Measurements from ENCODE around the gene LRRC73. TPM values are rescaled to one million over a fixed set of nuclear protein-coding genes. Genes with fewer than 3 reads are reported as not detected.

The LRRC73 gene
- total and polyA plus RNA-seq, 2 of the 8 experiments (the other 6 are each of a cell fraction or from before 2014, with no cell fraction given) = 0.24 to 0.26 TPM

DNA sequence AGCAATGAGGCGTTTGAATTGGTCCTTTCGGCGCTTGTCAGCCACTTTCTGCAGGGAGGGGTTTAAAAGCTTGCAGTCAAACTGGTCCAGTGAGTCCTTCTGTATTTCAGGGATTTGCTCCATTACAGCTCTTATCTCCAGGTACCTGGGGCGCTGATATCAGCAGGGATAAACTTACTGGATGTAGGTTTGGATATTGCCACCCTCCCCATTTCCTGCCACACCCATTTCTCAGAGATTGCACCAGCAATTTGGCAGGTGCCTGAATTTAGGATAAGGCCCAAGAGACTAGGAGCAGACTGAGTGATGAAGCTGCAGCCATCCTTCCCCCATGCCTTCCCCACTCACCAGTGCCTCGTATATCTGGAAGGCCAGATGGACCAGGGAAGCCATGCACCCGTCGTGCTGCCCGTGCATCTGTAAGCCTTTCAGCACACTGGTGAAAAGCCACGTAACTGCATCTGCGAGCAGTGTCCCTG, 14.4 kb upstream of the LRRC73 start:
- Histone ChIP-seq H3K4me3 (ENCODE audit: extremely low read depth in 1 of 4, insufficient read depth in 2 of 4, low read depth in 3 of 4, low read length in 4 of 4) (no peak overlapping the region), H3K4me2 (ENCODE audit: insufficient read depth in 1 of 2, low read depth in 2 of 2, low read length in 2 of 2) (no peak overlapping the region), H3K79me1 (ENCODE audit: low read depth, low read length) (no peaks in the 10 kb centered on the region), H4K8ac (ENCODE audit: extremely low read depth, insufficient read depth, low read length) (no peak overlapping the region), H4K91ac (replicated peaks; ENCODE audit: insufficient read length, low read length) (no peak overlapping the region), H3K4ac (replicated peaks; ENCODE audit: insufficient read length, low read depth, low read length) (no peak overlapping the region), H2BK12ac (ENCODE audit: low read depth, low read length) (no peak overlapping the region), H3K4me1 (replicated peaks in 1 of 4; ENCODE audit: control insufficient read depth in 3 of 4, insufficient read depth in 4 of 4, low read length in 3 of 4) (no peaks in the 10 kb centered on the region), H3K56ac (replicated peaks; ENCODE audit: insufficient read length, low read depth, low read length) (no peak overlapping the region), H3K18ac (ENCODE audit: extremely low read depth, low read length) (no peak overlapping the region), H2BK15ac (ENCODE audit: low read length) (no peak overlapping the region), H2BK120ac (replicated peaks; ENCODE audit: low read depth, low read length) (no peak overlapping the region), H3K23me2 (ENCODE audit: low read depth, low read length) (no peaks in the 10 kb centered on the region), H4K5ac (ENCODE audit: insufficient read length, low read depth, low read length) (no peak overlapping the region), H2AFZ (ENCODE audit: low read length) (no peak overlapping the region), H4K20me1 (replicated peaks in 1 of 2; ENCODE audit: control insufficient read depth in 1 of 2, insufficient read depth in 2 of 2, low read length in 2 of 2) (peaks cover 6 to 7% of the 10 kb centered on the region in 2 experiments), H3K27ac (ENCODE audit: low read depth, low read length) (no peak overlapping the region), H2AK5ac (ENCODE audit: low read depth, low read length) (no peak overlapping the region), H3K36me3 (ENCODE audit: control insufficient read depth in 2 of 4, insufficient read depth in 4 of 4, low read length in 3 of 4) (peaks cover 66 to 98% (median 94%) of the 10 kb centered on the region in 4 experiments), H2BK20ac (ENCODE audit: low read length) (no peak overlapping the region), H3K9me3 (ENCODE audit: insufficient read depth in 2 of 2, low read depth in 1 of 2, low read length in 1 of 2) (no peaks in the 10 kb centered on the region), H3K9ac (replicated peaks in 1 of 4; ENCODE audit: extremely low read depth in 1 of 4, low read depth in 3 of 4, low read length in 3 of 4) (no peak overlapping the region), H3K23ac (ENCODE audit: insufficient read length) (no peak overlapping the region), H2BK5ac (ENCODE audit: low read depth, low read length) (no peak overlapping the region), H3K14ac (ENCODE audit: insufficient read length) (no peak overlapping the region), H3K27me3 (replicated peaks in 1 of 4; ENCODE audit: control insufficient read depth in 3 of 4, extremely low read depth in 1 of 4, insufficient read depth in 3 of 4, low read length in 3 of 4) (no peaks in the 10 kb centered on the region), H3K79me2 (ENCODE audit: control insufficient read depth in 1 of 2, insufficient read depth in 2 of 2, low read length in 2 of 2) (no peaks in the 10 kb centered on the region)
- no peak for DNase-seq (ENCODE audit: low read depth in 1 of 2, low spot score in 2 of 2)
- WGBS, 2 experiments (ENCODE audit: extremely low coverage in 1 of 2, insufficient coverage in 1 of 2, insufficient read length in 1 of 2, insufficient replicate concordance in 2 of 2, low coverage in 1 of 2, low lambda C conversion rate in 2 of 2, missing lambda C conversion rate in 1 of 2) = 89% methylated on average over 10 of the region's 10 CpGs; no CpG with 5 or more reads in 1 of the 2 experiments
- POLR2A ChIA-PET (ENCODE audit: partially characterized antibody) = interaction anchor here (0.6 to 12.4 kb wide), 8 partner anchors 7 to 723 kb away, joined by 3 to 147 read pairs (median 4); partner anchors contain the start of genes LRRC73, POLH, POLR1C and XPO5
- CTCF ChIA-PET (ENCODE audit: partially characterized antibody) = interaction anchor here (0.6 to 0.9 kb wide), 3 partner anchors 17 to 41 kb away, joined by 3 to 6 read pairs (median 3); no protein-coding TSS in a partner anchor
- no peak for FAIRE-seq
- no peak for TF ChIP-seq CHD1 (IDR thresholded peaks at IDR 0.05; ENCODE audit: low read depth, low read length)
- TF ChIP-seq SAP30 (IDR thresholded peaks at IDR 0.05; ENCODE audit: insufficient read depth, insufficient replicate concordance, low read length) = no peak
- TF ChIP-seq TAF1 (IDR thresholded peaks at IDR 0.05; ENCODE audit: low read depth, low read length) = no peak
- no peak for TF ChIP-seq TEAD4 (IDR thresholded peaks at IDR 0.05; ENCODE audit: low read depth, low read length)
- TF ChIP-seq POU5F1 (IDR thresholded peaks at IDR 0.05; ENCODE audit: low read depth, low read length) = no peak
- TF ChIP-seq CHD2 (IDR thresholded peaks at IDR 0.05; ENCODE audit: low read length) = no peak
- no peak for TF ChIP-seq CEBPB (IDR thresholded peaks at IDR 0.05; ENCODE audit: low read depth, low read length)
- TF ChIP-seq KDM5A (IDR thresholded peaks at IDR 0.05; ENCODE audit: low read length) = no peak
- no peak for TF ChIP-seq ZNF274 (IDR thresholded peaks at IDR 0.05; ENCODE audit: borderline replicate concordance, extremely low read depth, low read length)
- TF ChIP-seq ATF3 (IDR thresholded peaks at IDR 0.05; ENCODE audit: insufficient read depth, low read depth, low read length) = no peak
- no peak for TF ChIP-seq MAX (IDR thresholded peaks at IDR 0.05)
- no peak for TF ChIP-seq RAD21 (IDR thresholded peaks at IDR 0.05 in 1 of 2, conservative IDR thresholded peaks at IDR 0.05 in 1 of 2; ENCODE audit: low read depth in 2 of 2, low read length in 2 of 2)
- no peak for TF ChIP-seq SP4 (IDR thresholded peaks at IDR 0.05; ENCODE audit: low read length)
- TF ChIP-seq PHF8 (conservative IDR thresholded peaks at IDR 0.05; ENCODE audit: low read depth, low read length) = no peak
